ENCODE measurements around the gene CDC25C. TPM values are rescaled to one million over a fixed set of nuclear protein-coding genes. Genes with fewer than 3 reads are reported as not detected.

The CDC25C gene
- 2.4 and 11.3 TPM in 2 replicates for total RNA-seq

GRCh38 chr5:138331449-138332368, at the start of gene CDC25C:
Gene CDC25C, minus strand, starts transcription at chr5:138331804. Its CDS starts 624 bp downstream, at chr5:138331180.
- DNase-seq: peak; percentile 100

- DNase-seq: no peak
Measured at GRCh38 chr5:138372653-138373052, 41.0 kb upstream of the CDC25C start.

- DNase-seq: no peak
Measured at GRCh38 chr5:138372225-138372624, 40.6 kb upstream of the CDC25C start.

GRCh38 chr5:138371454-138371853, 39.9 kb upstream of the CDC25C start:
- no peak for DNase-seq

DNA sequence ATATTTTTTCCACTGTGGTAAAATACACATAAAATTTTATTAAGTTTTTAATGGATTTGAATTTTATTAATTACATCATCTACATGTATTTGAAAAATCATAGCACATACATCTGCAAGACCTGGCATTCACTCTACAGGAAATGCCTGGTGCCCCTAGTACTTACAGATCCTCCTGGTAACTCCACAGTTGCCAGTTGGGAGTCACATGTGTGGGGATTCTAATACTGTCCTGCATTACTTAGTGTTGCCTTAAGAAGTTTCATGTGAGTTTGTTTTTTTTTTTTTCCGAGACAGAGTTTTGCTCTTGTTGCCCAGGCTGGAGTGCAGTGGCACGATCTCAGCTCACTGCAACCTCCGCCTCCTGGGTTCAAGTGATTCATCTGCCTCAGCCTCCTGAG, 38.9 kb upstream of the CDC25C start:
- peak; percentile 52 for DNase-seq

- DNase-seq: peak; percentile 11
Measured at GRCh38 chr5:138369706-138370105, 38.1 kb upstream of the CDC25C start.

DNA sequence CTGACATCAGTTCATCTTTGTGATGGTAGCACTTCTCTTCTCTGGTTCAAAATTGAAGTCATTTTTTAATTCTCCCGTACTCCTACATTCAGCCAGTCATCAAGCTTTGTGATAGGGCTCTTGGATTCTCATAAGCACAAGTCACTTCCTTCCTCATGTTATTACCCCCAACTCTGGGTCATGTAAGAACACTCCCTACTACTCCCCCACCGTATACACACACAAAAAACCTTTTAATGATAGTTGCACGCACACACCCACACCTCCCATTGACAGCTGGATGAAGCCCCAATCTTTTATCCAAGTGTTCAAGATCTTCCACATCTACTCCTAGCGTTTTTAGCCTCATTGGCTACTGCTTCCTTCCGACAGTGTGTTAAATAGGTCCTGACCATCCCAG, 37.7 kb upstream of the CDC25C start:
- DNase-seq: peak; percentile 65

- no peak for DNase-seq
Measured at GRCh38 chr5:138366632-138367382, 35.2 kb upstream of the CDC25C start.

DNA sequence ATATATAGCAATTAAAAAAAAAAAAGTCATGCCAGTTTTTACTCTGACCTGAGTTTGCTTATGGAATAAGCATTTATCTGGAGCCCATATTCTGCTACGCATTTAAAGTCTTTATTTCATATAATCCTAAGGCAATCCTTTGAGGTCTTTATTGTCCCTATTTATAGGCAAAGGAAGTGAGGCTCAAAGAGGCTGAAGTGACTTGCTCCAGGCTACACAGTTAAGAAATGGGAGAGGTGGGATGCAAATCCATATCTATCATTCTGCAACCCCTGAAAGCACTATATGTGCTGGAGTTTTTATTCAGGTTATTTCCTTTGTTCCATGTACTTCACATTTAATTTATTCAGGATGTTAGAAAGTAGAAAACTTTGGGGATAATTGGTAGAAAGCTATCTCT, 33.0 kb upstream of the CDC25C start:
- no peak for DNase-seq

DNA sequence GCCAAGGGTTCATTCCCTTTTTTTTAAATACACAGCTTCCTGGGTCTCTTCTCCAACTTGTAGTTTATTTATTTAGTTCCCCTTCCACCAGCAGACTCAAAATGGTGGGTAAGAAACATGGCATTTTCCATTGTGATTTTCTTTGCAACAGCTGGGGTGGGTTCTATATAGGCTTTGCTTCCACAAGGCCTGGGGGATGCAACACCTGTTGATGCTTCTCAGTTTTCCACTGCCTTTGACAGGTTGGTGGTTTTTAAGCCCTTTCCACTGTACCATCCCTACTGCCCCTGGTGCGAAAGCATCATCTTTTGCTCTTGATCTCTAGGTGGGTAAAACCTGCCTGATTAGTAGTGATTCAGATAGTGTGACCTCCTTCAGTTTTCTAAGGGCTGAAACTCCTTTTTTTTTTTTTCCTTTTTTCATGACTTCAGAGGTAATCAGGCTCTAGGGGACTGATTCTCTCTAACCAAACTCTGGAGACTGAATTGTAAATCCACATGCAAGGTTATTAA, 29.4 kb upstream of the CDC25C start:
- DNase-seq: no peak

- no peak for DNase-seq
Measured at GRCh38 chr5:138359621-138360020, 28.0 kb upstream of the CDC25C start.

DNA sequence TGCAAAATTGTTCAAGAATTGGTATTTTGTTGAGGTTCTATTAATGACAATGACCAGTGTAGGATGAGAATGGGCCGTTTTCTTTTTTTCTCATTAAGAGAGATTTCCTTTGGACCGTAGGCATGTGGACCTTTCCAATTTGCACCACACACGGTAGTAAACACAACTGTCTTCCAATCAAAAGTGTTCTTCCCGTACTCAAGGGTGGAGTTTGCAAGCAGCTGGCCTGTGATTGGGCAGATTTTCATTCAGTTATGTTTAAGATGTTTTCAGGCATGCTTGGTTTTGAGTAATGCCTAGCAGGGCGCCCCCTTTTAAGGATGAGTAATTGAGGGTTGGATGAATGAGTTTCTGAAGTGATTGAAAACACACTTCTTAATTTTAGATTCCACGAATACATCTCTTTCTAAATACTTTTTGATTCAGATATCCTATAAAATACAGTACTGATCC, 23.3 kb upstream of the CDC25C start:
- DNase-seq: peak; percentile 82

DNA sequence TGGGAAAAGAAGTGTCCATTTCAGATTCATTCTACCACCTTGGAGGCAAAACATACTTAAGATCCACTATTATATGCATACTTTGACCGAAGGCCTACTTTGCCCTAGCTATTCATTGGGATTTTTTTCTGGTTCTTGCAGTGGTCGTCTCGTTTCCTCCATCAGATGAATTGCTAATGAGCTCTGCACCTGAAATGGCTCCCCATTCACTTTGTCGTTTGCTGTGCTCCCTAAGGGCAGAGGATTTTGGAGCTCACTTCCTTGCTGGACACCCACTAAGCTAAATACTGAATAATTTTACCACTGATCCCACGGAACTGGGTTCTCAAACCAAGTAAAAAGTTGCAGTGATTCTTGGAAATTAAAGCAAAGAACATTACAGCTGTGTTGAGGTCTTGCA, 22.8 kb upstream of the CDC25C start:
- DNase-seq: no peak

DNA sequence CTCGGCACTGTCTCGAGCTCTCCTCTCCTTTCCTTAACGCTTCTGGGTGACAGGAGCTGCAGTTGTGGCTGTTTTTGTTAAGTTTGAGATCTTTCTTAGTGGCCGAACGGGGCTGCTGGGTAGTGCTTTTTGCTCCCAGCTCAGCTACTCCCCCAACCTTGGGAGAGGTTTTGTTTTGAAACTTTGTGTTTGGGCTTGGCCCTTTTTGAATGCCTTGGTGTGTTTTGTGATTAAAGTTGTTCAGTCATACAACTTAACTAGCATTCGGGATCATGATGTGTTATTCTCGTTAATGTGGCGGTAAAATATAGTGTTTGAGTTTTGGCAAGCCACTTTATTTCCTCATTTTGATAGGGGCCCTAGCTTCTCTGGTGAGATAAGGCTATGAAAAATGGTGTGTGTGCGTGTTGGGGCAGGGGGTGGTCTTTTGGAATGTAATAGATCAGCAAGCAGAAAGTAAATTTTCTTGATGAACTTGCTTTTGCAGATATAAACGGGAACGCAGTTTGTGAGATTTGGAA, 22.0 kb upstream of the CDC25C start:
- no peak for DNase-seq

- DNase-seq: peak; percentile 67
Measured at GRCh38 chr5:138352722-138353559, 21.3 kb upstream of the CDC25C start.

DNA sequence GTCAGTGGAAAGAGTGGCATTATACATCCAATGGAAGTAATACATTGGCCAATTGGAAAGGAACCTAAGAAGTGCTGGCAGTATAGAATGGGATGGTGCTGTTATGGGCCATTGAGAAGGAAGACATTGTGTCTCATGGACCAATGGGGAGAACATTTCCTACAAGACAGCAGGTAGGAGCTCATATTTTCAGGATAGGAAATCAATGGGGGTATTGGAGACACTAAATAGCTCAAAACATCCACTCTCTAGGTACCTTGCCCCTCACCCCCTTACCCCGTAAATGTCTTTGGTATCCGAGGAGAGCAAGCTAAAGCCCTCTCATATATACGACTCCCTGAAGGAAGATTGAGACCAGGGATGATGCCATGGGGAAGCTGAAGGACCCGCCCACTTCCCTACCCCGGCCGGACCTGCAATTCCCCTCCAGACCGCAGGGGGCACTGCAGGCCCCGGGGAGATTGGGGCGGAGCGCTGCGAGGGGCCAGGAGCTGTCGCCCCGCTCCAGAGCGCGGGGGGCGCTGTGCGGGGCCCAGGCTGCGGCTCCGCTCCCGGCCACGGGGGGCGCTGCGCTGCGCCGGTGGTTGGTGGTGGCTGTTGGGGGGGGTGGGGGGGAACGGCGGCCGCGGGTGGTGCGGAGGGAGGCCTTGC, 20.6 kb upstream of the CDC25C start, which contains the start of gene KDM3B:
KDM3B (plus strand) TSS at position 615 of the 651 bp plus-strand sequence. CDS start 111 bp downstream, outside the sequence.
- peak; percentile 90 for DNase-seq

- DNase-seq: no peak
Measured at GRCh38 chr5:138351517-138351916, 19.9 kb upstream of the CDC25C start.

GRCh38 chr5:138351056-138351455, 19.5 kb upstream of the CDC25C start:
- no peak for DNase-seq

GRCh38 chr5:138350563-138350890, 18.9 kb upstream of the CDC25C start:
- no peak for DNase-seq

- DNase-seq: no peak
Measured at GRCh38 chr5:138349852-138350562, 18.4 kb upstream of the CDC25C start.

DNA sequence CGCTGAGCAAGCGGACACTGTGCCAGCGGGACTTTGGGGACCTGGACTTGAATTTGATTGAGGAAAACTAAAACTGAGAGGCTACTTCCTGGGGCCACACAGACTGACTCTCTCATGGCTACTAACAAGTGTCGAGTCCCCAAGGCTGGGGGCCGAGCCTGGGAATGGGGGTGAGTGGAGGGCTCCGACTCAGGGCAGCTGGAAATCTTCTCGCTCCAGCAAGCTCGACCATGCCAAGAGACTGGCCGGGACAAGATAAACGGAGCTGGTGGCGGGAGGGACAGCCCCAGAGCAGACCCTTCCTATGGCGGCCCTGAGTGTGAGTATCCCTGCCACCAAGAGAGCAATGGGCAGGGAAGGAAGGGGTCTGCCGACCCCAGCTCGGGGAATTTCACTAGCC, 15.3 kb upstream of the CDC25C start:
- DNase-seq: no peak
